Daoy (cell line): ENCODE measurements around the gene HNRNPLL. TPM values are rescaled to one million over a fixed set of nuclear protein-coding genes. Genes with fewer than 3 reads are reported as not detected.
"Not testable (repeated sequence)": the region's sequence is repeated elsewhere in the genome, so short reads cannot be mapped to it uniquely, and the experiment has no call there.

Experiments
- DNase-seq: peaks from one replicate; pipeline ENCODE4 v3.0.0-alpha.2; 2015; ENCODE audit warnings: low read depth
- total RNA-seq: library from RNA; depleted of rRNA; stranded (reverse); fragments of >200 nt; shearing (Covaris generic); gene quantifications from 2 replicates; pipeline ENCODE4 v1.2.3, GENCODE V29; 2014; rRNA removed

HNRNPLL gene
- total RNA-seq, result 46.9 and 52.7 TPM in 2 replicates

- peak; percentile 99 for DNase-seq
Measured at GRCh38 chr2:38602732-38603401, at the start of gene HNRNPLL. Gene HNRNPLL (minus strand): TSS chr2:38602928. CDS start chr2:38602626, 302 bp downstream.

DNA sequence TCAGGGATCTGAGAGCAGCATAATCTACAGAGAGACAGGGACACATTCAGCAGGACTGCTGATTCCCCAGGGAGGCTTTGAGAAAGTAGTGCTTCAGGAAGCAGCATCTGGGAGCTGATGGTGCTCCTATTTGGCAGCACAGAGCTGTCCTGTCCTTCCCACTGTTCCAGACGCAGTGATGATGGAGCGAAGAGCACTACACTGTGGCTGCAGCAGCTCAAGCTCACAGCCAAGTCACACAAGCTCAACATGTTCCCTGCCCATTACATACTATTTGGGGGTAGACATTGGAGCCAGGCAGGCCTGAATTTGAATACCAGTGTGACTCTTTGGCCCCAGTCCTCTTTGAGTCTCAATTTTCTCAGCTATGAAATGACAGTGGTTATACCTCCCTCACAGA is 48.0 kb upstream of the HNRNPLL start:
- no peak for DNase-seq

GRCh38 chr2:38650012-38650411 is 47.3 kb upstream of the HNRNPLL start:
- no peak for DNase-seq

DNA sequence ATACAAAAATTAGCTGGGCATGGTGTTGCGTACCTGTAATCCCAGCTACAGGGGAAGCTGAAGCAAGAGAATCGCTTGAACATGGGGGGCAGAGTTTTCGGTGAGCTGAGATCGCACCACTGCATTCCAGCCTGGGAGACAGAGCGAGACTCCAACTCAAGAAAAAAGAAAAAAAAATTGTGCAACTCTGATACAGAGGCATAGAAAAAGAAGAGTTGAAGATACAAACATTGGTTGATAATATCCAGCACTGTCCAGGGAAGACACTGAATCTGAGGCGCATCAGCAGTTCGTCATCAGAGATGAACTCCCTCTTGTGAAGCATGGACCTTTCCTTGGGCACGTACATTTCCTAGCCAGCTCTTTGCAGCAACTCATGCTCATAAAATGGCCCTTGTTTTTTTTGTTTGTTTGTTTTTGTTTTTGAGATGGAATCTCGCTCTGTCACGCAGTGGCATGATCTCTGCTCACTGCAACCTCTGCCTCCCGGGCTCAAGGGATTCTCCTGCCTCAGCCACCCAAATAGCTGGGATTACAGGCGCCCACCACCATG is 46.5 kb upstream of the HNRNPLL start:
- DNase-seq, result no peak

GRCh38 chr2:38648107-38648761 is 45.5 kb upstream of the HNRNPLL start:
- no peak for DNase-seq

- not testable (repeated sequence) for DNase-seq
Measured at GRCh38 chr2:38643683-38644511, 41.2 kb upstream of the HNRNPLL start.

- DNase-seq, result no peak
Measured at GRCh38 chr2:38643021-38643671, 40.4 kb upstream of the HNRNPLL start.

DNA sequence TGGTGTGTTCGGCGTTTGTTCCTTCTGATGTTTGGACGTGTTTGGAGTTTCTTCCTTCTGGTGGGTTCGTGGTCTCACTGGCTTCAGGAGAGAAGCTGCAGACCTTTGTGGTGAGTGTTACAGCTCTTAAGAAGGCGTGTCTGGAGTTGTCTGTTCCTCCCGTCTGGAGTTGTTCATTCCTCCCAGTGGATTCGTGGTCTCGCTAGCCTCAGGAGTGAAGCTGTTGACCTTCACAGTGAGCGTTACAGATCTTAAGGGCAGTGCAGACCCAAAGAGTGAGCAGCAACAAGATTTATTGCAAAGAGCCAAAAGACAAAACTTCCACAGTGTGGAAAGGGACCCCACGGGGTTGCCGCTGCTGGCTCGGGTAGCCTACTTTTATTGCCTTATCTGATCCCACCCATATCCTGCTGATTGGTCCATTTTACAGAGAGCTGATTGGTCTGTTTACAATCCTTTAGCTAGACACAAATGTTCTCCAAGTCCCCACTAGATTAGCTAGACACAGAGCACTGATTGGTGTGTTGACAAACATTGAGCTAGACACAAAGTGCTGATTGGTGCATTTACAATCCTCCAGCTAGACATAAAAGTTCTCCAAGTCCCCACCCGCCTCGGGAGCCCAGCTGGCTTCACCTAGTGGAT is 39.8 kb upstream of the HNRNPLL start:
- DNase-seq, result not testable (repeated sequence)

DNA sequence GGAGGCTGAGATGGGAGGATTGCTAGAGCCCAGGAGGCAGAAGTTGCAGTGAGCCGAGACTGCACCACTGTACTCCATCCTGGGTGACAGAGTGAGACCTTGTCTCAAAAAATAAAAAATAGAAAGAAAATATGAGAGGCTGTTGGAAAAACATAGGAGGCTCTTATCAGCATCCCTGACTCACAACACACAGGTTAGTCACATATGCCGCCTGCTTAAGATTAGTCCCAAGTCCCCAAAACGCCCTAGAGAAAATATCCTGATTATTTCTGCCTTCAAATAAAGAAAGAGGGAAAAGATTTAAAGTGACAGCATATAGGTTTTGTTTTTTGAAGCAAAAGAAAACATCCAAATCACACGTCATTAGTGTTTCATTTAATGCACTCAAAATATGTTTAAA is 33.3 kb upstream of the HNRNPLL start:
- DNase-seq, result no peak

DNA sequence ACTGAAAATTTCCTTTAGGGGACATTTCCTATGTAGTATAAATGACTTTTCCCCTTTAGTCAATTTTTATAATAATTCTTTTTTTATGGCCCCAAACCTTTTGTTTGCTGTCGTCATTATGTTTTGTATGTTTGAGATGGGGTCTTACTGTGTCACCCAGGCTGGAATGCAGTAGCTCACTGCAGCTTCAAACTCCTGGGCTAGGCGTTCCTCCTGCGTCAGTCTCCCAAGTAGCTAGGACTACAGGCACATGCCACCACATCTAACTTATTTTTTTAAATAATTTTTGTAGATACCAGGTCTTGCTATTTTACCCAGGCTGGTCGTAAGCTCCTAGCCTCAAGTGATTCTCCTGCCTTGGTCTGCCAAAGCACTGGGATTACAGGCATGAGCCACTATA is 32.4 kb upstream of the HNRNPLL start:
- no peak for DNase-seq

- no peak for DNase-seq
Measured at GRCh38 chr2:38634684-38635083, 32.0 kb upstream of the HNRNPLL start.

DNA sequence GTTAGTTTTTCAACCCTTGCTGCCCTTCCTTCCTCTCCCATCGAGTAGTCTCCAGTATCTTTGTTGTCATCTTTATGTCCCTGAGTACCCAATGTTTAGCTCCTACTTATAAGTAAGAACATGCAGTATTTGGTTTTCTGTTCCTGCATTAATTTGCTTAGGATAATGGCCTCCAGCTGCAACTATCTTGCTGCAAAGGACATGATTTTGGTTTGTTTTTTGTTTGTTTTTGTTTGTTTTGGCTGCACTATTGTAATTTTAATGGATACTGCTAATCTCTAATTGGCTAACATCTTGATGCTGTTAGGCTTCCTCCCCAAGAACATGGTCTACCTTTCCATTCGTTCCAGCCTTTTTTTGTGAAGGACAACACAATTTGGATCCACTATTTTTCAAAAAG is 31.2 kb upstream of the HNRNPLL start:
- no peak for DNase-seq

GRCh38 chr2:38632980-38633379 is 30.3 kb upstream of the HNRNPLL start:
- no peak for DNase-seq

DNA sequence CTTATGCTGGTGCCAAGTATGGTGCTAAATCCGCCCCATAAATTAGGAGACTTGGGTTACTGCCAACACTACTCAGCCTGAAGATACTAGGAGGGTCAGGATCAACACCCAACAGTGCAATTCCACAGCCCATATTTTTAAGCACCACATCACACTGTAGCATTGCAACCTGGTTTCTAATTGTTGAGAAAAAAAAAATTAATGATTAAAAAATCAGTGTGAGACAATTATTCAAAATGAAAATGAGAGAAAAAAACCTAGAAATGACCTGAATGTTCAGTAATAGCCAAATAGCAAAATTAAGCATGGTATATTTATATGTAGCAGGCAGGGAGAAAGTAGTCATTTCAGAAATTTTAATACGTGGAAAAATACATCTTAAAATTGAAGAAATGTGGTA is 29.2 kb upstream of the HNRNPLL start:
- DNase-seq, result no peak

- DNase-seq, result no peak
Measured at GRCh38 chr2:38629684-38630083, 27.0 kb upstream of the HNRNPLL start.

DNA sequence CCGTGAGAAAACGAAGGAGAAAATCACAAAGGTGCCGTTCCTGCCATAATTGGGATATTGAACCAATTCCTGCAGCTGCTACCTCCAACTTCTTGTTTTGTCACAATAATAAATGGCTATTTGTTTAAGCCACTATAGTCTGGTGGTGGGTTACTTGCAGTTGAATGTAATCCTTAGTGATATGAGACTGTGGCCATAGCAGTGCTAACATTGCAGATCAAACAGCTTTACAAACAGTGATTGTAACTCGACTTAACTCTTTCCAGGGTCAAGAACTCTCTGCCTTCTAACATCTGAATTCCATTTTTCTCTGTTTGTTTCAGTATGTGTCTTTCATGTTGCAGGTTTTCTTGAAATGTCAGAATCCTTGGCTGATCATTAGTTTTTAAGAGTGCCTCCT is 24.7 kb upstream of the HNRNPLL start:
- no peak for DNase-seq

- no peak for DNase-seq
Measured at GRCh38 chr2:38626326-38627035, 23.8 kb upstream of the HNRNPLL start.

DNA sequence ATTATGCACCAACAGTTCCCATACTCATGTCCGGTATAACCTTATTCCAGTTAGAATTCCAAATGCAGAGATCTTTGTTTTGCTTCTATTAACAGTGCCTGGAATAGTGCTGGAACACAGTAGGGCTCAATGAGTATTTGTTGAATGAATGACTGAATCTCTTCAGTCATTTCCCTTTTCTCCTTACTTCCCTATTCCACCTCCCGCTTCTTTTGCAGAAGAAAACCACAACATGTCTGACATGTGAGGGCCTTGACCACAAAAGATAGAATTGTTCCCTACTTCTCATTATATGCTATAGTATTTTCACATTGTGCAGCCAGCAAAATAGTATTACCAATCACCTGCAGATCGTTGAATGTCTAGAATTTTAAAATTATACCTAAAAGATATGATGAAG is 19.5 kb upstream of the HNRNPLL start:
- DNase-seq, result no peak

DNA sequence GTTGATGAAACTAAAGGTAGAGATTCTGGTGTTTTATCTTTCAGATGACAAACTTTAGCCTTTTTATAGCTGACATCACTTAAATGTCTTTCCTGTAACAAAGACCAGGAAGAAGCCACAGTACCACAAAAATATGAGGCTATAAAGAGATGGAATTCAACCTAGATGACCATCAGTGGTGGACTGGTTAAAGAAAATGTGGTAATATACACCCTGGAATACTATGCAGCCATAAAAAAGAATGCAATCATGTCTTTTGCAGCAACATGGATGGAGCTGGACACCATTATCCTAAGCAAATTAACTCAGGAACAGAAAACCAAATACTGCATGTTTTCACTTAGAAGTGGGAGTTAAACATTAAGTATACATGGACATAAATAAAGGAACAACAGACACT is 18.3 kb upstream of the HNRNPLL start:
- DNase-seq, result no peak

- no peak for DNase-seq
Measured at GRCh38 chr2:38620282-38620977, 17.7 kb upstream of the HNRNPLL start.
